Hepatic stellate cell (primary cell): ENCODE measurements around the gene TFR2.
A peak's percentile ranks its signal among the peaks of the same experiment; 100 is the strongest.

Experiments
- DNase-seq: peaks from one replicate; pipeline ENCODE4 v3.0.0; 2011; ENCODE audit warnings: low spot score

The TFR2 gene

GRCh38 chr7:100654908-100655831 is 13.8 kb upstream of the TFR2 start:
- DNase-seq = no peak

- DNase-seq = no peak
Observed at GRCh38 chr7:100649826-100650565, 8.6 kb upstream of the TFR2 start.

DNA sequence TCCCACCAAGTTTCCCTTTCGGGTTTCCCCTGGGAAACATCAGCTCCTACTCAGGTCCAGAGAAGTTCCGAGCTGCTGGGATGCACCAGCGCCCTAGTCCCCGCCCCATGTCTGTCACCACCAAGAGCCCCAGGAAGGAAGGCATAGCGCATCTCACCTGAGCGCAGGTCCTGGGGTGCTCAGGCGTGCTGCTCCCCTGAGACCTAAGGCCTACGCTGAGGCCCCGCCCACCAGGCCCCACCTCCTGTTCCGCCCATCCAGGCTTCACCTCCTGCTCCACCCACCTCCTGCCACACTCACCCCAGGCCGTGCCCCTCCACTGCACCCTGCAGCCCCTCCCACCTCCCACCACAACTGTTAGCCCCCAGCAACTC is 1.2 kb upstream of the TFR2 start:
- no peak for DNase-seq

DNA sequence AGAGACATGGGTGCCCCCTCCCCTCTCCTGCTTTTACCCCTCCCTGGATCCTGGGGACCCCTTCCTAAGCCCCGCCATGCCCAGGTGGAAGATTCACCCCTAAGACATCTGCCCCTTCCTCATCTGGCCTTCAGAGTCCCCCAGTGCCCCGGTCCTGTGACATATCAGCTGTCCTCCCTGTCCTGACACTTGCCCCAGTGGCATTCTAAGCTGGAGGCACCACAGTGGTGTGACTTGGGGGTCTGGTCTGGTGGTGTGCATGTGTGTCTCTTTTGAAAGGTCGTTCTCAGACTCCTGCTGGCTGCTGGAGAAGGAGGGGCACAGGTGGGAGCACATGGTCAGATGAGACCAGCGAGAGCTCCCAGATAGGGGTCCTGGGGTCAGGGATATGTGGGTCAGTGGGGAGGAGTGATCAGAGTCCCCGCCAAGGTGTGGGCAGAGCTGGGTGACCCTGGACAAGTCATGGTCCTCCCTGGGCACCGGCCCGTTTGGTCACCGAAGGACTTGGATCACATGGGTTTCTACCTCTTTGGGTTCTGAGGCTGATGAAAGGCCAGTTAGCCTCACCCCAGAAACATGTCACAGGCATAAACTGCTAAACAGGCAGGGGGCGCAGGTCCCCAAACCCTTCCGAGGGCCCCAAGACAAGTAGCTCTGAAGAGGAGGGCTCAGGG is 645 bp upstream of the TFR2 start:
- no peak for DNase-seq

DNA sequence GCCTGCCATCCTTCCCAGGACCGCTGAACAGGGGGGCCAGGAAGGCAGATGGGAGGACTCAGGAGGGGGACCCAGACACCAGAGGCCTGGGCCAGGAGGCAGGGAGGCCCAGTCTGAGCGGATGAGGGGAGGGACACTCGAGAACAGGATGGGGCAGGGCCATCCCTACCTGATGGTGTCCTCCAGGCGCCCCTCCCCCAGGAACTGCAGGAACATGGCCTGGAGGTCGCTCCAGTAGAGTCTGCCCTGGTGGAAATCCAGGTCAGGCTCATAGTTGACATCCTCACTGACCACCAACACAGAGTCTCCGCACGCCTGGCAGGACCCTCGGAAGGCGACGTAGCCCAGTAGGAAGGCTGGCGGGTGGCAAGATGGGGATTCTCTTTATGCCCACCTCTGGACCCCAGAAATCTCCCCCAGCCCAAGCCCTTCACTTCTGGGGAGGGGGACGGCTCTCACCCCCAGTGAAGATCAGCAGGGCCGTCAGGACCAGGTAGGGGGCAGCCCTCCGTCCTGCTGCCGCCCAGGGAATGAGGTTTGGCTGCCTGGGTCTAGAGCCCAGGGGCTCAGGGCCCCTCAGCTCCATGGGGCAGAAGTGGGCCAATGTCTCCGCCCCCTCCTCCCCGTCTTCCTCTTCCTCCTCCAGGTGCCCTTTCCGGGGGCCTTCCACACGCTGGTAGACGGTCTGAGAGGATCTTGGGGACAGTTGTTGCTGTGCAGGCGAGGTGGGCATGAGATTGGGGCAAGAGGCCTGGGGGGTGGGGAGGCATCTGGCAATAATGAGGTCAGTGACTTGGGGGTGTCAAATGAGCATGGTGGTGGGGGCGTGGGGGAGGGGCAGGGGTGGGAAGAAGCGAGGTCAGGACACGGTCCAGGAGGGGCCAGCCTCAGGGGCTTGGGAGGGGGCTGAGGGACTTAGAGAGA is 573 bp downstream of the TFR2 start:
- no peak for DNase-seq

- no peak for DNase-seq
Observed at GRCh38 chr7:100639995-100640516, 1.3 kb downstream of the TFR2 start.

- DNase-seq = peak; percentile 73
Observed at GRCh38 chr7:100632951-100633717, 8.2 kb downstream of the TFR2 start.

- DNase-seq = no peak
Observed at GRCh38 chr7:100630066-100630465, 11.3 kb downstream of the TFR2 start.

GRCh38 chr7:100629117-100629716 is 12.1 kb downstream of the TFR2 start:
- peak; percentile 38 for DNase-seq

DNA sequence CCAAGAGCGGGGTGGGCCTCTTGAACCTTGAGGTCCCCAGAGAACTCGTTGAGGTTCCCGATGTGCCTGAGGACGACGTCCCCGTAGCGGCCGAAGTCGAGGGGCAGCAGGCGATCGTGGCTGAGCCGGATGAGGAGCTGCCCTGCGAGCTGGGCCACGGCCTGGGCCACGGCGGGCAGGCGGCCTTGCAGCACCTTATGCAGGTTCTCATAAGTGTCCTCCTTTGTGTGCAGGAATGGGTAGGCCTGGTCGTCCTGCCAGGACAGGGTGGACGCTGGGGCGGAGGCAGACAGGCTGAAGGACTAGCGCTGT is 14.2 kb downstream of the TFR2 start:
- DNase-seq = no peak

DNA sequence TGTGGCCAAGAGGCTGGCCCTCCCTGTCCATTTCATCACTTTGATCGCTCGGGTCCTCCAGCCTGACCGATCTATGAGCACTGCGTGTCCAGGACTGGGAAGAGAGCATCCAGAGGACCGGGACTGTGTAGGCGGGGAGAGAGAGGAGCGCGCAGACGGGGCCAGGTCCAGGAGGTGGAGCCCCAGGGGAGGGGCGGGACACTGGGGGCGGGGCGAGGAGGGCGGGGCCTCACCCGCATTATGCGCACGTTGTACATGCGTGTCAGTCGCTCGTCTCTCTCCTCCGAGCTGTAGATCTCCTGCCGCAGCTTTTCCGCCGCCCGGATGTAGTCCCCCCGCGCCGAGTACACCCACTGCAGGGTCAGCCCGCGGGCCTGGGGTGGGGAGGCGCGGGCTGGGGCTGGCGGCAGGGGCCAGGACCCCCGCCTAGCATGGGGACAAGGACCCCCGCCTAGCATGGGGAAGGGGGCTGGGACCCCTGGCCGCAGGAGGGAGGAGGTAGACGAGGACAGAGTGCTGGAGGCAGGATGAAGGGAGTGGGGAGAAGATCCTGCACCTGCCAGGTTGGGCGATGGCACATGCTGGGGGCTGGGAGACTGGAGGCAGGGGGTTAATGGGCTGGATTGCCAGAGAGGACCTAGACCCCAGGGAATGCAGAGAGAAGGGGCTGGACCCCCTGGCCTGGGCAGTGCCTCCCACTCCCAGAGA is 14.7 kb downstream of the TFR2 start:
- DNase-seq = peak; percentile 98

- DNase-seq = no peak
Observed at GRCh38 chr7:100626055-100626454, 15.3 kb downstream of the TFR2 start.

- DNase-seq = no peak
Observed at GRCh38 chr7:100623951-100624824, 17.2 kb downstream of the TFR2 start.

DNA sequence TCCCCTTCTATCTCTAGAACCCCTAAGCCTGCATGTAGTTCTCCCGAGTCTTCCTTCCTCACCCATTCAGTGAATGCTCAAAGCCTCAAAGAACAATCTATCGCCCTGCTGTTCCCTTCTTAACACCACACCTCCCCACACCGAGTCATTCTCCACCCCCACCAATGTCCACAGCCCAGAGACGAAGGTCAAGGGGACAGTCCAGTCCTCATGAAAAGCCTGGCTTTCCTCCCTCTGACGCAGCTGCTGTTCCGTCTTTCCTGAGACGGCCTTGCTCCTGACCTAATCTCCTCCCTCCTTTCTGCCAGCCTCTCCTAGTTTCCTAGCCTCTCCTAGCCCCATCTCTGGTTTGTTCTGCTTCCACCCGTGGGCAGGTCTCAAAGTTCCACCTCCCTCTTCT is 19.8 kb downstream of the TFR2 start:
- DNase-seq = no peak

GRCh38 chr7:100620804-100621203 is 20.5 kb downstream of the TFR2 start:
- DNase-seq = no peak

GRCh38 chr7:100620239-100620638 is 21.1 kb downstream of the TFR2 start:
- no peak for DNase-seq

DNA sequence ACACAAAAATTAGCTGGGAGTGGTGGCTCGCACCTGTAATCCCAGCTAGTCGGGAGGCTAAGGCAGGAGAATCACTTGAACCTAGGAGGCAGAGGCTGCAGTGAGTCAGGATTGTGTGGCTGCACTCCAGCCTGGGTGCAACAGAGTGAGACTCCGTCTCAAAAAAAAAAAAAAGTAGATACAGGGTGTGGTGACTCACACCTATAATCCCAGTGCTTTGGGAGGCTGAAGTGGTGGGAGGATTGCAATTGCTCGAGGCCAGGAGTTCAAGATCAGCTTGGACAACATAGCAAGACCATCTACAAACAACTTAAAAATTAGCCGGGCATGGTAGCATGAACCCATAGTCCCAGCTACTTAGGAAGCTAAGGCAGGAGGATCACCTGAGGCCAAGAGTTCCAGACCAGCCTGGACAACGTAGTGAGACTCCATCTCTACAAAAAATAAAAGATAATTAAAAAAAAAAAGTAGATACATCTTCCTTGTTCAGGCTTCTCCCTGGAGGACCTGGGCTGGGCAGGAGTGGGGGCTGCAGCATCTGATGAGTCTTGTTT is 27.0 kb downstream of the TFR2 start:
- DNase-seq = no peak

GRCh38 chr7:100613412-100614175 is 27.8 kb downstream of the TFR2 start:
- DNase-seq = no peak
